AG08395 (cell line): ENCODE results near the gene C2orf72.
"Not testable (repeated sequence)": the region's sequence is repeated elsewhere in the genome, so short reads cannot be mapped to it uniquely, and the experiment has no call there.

ENCODE experiments used
- DNase-seq: peaks from one replicate; pipeline ENCODE4 v3.0.0; 2012; ENCODE audit warnings: mixed read lengths, low spot score

C2orf72 gene

GRCh38 chr2:231046916-231047273 lies 9.6 kb downstream of the C2orf72 start:
- no peak for DNase-seq

GRCh38 chr2:231047274-231047922 lies 10.1 kb downstream of the C2orf72 start:
- DNase-seq, result no peak

DNA sequence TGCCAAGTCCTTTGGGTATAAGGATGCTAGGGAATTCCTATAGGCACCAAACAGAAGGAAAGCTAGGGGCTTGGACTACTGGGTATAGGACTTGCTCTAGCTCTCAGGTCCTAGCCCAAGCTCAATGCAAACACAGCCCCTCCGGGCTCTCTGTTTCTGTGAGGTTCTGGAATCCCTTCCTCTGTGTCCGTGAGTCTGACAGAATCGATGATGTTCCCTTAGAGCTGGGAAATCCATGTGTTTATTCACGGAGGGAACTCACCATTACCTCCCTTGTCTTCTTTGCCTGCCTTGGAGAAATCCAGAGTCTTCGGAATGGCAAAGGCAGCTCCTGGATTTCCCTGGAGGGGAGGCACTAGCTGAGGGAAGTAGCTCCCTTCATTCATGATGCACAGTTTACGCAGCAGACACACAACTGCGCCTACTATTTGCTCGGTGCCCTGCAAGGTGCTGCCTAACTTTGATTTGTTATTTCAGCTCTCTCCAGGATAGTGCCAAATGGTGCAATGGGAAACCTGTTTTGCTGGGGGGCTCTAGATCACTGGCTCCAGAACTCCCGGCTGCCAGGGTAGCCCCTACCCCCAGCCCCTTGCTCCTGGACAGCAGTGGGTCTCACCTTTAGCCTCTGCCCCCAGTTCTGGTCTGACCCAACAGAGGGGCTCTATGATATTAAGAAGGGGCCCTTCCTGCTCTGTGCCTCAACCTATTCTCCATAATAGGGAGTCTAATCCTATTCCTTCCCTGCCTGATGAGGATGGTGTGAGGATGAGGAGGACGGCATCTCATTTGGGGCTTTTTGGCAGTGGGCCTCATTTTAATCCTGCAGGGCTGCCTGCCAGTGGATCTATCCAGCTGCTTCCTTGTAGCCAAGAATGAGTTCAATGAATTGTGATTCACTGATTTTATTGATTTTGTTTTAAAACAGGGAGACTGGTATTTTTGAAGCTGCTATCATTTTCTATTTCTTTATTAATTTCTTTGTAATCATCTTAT lies 10.9 kb downstream of the C2orf72 start:
- no peak for DNase-seq

- DNase-seq, result no peak
Measured at GRCh38 chr2:231049286-231050017, 12.1 kb downstream of the C2orf72 start.

GRCh38 chr2:231050018-231050901 lies 12.9 kb downstream of the C2orf72 start:
- no peak for DNase-seq

DNA sequence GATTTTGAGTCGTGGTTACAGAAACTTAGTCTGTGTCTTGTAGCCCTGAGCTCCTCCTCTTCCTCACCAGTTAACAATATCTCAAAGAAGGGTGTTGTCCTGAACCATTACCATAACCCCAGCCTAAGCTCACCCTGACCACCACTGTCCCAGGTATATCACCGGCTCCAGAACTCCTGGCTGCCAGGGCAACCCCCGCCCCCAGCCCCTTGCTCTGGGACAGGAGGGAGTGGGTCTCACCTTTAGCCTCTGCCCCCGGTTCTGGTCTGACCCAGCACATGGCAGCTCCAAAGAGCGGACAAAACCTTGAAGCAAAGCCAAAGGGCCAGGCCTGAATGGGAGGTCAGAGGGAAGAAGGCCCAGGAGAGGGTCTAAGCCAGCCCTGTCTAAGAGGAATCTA lies 13.8 kb downstream of the C2orf72 start:
- DNase-seq, result no peak

GRCh38 chr2:231052494-231053451 lies 15.4 kb downstream of the C2orf72 start:
- DNase-seq, result peak; percentile 86

GRCh38 chr2:231053846-231054245 lies 16.5 kb downstream of the C2orf72 start:
- no peak for DNase-seq

DNA sequence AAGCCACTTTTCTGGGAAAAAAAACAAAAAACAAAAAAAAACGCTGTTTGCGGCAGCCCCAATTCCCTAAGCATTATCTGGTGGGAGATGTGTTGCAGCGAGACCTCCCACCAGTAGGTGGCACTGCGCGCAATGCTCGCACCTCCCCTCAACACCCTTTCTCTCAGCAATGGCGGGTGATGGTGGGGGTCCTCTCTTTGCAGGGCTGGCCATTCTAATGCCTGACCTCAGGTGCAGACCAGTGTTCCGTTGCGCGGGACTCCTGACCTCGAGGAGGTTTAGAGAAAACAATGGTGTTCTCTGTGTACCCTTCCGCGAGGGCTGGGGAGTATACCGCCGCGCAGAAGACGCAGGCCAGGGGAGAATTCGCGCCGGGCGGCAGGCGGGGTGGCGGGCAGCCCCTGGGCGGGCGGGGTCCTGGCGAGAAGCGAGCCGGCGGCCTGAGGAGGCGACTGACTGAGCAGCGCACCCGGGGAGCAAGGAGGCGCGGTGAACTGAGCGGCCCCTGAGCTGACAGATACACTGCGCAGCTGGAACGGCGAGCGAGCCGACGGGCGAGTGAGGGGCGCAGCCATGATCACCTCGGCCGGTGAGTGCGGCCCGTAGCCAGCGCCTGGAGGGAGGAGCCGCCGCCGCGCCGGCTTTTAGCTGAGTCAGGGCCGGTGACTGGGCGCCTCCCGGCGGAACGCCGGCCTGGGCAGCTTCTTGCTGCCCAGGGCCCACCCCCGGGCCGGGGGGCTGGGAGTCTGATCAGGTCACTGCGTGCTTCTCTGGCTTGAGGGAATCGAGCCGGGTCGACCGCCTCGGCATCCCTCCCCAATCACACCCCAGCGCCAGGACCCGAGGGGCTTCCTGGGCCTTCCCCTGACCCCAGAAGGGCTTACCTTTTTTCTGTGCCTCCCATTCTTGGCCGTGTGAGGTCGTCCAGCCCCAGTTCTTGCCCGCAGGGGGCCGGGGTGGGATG lies 19.4 kb downstream of the C2orf72 start, which contains the start of gene PSMD1:
Gene PSMD1, plus strand, starts transcription at position 415 of the 964 bp plus-strand sequence. Its CDS starts 159 bp downstream, at position 574.
- DNase-seq, result peak; percentile 97

DNA sequence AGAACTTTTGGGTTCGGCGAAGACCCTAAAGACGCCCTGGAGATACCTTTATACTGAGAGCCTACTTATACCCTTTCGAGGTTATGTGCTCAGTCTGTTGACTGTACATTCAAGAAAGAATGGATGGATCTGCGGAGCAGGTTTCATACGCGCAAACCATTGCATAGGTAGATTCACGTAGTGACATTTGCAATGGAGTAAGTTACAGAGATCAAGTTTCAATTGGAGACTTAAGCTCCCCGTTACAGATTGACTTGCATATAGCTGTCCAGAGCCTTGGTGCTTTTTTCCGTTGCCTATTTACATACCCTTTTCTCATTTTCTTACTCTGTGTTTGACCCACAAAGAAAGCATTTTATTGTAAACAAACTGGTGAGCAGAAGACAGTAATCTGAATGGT lies 20.3 kb downstream of the C2orf72 start:
- DNase-seq, result no peak

DNA sequence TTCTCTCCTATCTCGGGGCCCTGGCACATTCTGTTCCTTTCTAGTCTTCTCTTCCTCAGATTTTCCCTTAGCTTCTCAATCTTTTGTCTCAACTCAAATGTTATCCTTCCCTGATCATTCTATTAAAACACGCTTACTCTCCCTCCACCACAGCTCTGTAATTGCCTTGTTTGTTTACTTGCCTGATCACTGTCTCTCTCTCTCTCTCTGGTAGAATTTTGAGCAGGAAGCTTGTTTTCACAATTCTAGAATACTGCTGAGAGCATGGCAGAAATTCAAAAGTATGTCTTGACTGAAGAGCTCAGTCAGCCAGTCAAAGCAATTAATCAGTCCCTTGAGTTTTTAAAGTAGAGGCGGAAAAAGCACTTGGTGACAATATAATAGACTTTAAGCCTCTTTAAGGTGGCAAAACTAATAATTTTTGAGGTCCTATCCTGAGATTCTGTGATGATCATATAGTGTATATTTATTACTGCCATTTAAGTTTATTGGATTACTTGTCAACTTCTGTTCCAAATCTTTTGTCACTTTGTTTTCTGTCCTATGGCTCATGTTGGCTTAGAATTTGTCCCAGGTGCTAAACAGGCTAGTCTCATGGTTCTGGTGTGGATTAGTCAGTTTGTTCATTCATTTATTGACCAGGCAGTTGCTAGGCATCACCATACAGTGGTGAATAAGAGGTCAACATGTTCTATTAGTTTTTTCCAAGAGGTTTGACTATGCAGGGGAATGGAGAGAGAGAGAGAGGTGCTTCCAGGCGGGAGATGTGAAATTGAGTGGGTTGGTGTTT lies 21.6 kb downstream of the C2orf72 start:
- no peak for DNase-seq

- DNase-seq, result no peak
Measured at GRCh38 chr2:231059756-231060155, 22.4 kb downstream of the C2orf72 start.

DNA sequence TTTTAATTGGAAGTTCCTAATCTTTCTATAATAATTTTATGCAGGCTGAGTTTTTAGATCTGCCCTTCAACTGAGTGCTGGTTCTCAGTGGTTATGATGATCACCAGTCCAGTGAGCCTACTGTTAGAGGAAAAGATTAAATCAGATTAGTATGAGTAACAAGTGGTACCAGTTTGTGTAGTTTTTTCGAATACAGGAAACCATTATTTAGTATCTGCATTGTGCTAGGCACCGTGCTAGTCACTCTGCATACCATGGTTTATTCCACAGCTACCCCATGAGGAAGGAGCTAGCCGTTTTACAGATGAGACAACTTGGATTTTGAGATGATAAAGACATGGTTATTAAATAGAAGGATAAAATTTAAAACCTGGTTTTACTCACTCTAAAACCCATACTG lies 25.5 kb downstream of the C2orf72 start:
- no peak for DNase-seq

GRCh38 chr2:231063347-231063746 lies 26.0 kb downstream of the C2orf72 start:
- no peak for DNase-seq

DNA sequence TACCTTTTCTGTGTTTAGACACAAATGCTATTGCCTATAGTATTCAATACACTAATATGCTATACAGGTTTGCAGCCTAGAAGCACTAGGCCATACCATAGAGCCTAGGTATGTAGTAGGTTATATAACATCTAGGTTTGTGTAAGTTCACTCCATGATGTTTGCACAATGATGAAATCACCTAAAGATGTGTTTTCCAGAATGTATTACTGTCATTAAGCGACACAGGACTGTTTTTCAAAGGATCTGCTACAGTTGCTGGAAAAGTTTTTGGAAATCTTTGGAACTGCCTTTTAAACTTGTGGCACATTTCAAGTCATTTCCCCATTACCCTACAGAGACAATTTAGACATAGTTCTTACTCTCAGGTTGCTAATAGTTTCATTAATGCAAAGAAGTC lies 28.6 kb downstream of the C2orf72 start:
- no peak for DNase-seq

DNA sequence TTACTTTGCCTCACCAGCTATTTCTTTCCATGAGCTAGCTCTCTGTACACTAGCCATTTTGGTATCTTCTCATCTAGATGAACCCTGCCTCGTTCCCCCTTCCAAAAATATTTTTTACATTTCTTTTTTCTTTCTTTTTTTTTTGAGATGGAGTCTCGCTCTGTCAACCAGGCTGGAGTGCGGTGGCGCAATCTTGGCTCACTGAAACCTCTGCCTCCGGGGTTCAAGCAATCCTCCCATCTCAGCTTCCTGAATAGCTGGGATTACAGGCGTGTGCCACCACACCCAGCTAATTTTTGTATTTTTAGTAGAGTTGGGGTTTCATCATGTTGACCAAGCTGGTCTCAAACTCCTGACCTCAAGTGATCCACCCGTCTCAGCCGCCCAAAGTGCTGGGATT lies 30.2 kb downstream of the C2orf72 start:
- DNase-seq, result not testable (repeated sequence)

DNA sequence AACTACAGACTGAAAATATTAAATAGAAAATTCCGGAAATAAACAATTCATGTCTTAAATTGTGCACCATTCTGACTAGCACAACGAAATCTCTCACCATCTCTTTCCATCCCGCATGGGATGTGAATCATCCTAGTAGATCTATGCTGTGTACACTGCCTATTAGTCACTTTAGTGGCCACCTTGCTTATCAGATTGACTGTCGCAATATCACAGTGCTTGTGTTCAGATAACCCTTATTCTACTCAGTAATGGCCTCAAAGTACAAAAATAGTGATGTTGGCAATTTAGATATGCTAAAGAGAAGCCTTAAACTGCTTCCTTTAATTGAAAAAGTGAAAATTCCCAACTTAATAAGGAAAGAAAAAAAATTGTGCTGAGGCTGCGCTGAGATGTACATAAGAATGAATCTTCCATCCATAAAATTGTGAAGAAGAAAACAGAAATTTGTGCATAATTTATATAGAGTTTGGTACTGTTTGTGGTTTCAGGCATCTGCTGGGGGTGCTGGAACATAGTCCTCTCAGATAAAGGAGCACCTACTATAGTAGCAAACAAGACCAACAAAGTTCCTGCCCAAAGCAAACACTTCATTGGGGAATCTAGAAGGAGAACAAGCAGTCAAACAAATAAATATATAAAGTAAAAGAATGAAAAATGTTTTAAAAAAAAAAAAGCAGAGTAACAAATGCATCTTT lies 31.4 kb downstream of the C2orf72 start:
- no peak for DNase-seq
